Measurements from ENCODE around the gene ANO5.

DNA sequence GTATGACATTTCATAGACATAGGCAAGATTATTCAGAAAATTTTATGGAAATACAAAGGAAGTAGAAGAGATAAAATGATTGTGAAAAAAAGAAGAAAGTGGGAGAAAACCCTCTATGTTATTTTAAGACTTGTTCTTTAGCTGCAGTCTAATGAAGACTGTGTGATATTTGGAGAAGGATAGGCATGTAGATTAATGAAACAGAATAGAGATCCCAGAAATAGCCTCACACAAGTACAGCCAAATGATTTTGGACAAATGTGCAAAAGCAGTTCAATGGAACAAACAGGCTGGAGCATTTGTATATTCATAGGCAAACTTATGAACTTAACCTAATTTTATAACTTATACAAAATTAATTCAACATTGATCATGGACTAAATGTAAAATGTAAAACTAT lies 14.3 kb downstream of the ANO5 start:
- TF ChIP-seq POLR2A (IDR thresholded peaks at IDR 0.05), result no peak
- TF ChIP-seq, protein P1, sequence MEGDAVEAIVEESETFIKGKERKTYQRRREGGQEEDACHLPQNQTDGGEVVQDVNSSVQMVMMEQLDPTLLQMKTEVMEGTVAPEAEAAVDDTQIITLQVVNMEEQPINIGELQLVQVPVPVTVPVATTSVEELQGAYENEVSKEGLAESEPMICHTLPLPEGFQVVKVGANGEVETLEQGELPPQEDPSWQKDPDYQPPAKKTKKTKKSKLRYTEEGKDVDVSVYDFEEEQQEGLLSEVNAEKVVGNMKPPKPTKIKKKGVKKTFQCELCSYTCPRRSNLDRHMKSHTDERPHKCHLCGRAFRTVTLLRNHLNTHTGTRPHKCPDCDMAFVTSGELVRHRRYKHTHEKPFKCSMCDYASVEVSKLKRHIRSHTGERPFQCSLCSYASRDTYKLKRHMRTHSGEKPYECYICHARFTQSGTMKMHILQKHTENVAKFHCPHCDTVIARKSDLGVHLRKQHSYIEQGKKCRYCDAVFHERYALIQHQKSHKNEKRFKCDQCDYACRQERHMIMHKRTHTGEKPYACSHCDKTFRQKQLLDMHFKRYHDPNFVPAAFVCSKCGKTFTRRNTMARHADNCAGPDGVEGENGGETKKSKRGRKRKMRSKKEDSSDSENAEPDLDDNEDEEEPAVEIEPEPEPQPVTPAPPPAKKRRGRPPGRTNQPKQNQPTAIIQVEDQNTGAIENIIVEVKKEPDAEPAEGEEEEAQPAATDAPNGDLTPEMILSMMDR (IDR thresholded peaks at IDR 0.05), result no peak

All from body of pancreas (tissue), 4 donors.